PC-9 (cell line): ENCODE results near the gene IFNAR1. TPM values are rescaled to one million over a fixed set of nuclear protein-coding genes. Genes with fewer than 3 reads are reported as not detected.
A peak's percentile ranks its signal among the peaks of the same experiment; 100 is the strongest.

ENCODE experiments used
- BruUV-seq: library from RNA; stranded (reverse); fragments of 400-500 nt; replicated peaks from 2 replicates; lab custom pipeline; 2021; lab: Mats Ljungman, UMichigan
- CTCF ChIA-PET: fragments of 300-600 bp; sonication (Branson Sonifier 250); formaldehyde crosslinking; loops from one replicate; lab custom pipeline; 2022; ENCODE audit warnings: antibody characterized with exemption; lab: Charles Lee
- POLR2A ChIA-PET: fragments of 300-600 bp; sonication (Branson Sonifier 250); formaldehyde crosslinking; loops from one replicate; lab custom pipeline; 2022; ENCODE audit warnings: antibody characterized with exemption; ENCODE audit not compliant: unreplicated experiment; lab: Charles Lee
- DNase-seq, 2 experiments: peaks; one replicate each; pipeline versions ENCODE4 v3.0.0 to v3.0.0-alpha.2; 2015 to 2022; ENCODE audit warnings: mixed read lengths in 1 of 2
- H2AFZ ChIP-seq: fragments of 200-600 bp; sonication (generic); 2 replicates; pipeline ENCODE4 v1.8.1; 2017; ENCODE audit warnings: antibody characterized with exemption
- H3F3A ChIP-seq: fragments of 200-600 bp; sonication (generic); 2 replicates; pipeline ENCODE4 v1.8.1; 2017; ENCODE audit warnings: antibody characterized with exemption, mild to moderate bottlenecking, low read depth; ENCODE audit not compliant: insufficient read depth
- H3K27ac ChIP-seq: fragments of 200-600 bp; sonication (generic); 2 replicates; pipeline ENCODE4 v1.6.1; 2016; ENCODE audit warnings: mixed run types
- H3K27me3 ChIP-seq: fragments of 200-600 bp; sonication (generic); 2 replicates; pipeline ENCODE4 v1.6.1; 2016; ENCODE audit warnings: low read depth, mixed run types; ENCODE audit not compliant: insufficient read depth
- H3K36me3 ChIP-seq: fragments of 200-600 bp; sonication (generic); 2 replicates; pipeline ENCODE4 v1.6.1; 2016; ENCODE audit warnings: low read depth, mixed run types
- H3K4me1 ChIP-seq: fragments of 200-600 bp; sonication (generic); replicated peaks from 2 replicates; pipeline ENCODE4 v1.6.1; 2016; ENCODE audit warnings: mixed run types; ENCODE audit not compliant: insufficient read depth
- H3K4me2 ChIP-seq: fragments of 200-600 bp; sonication (generic); 2 replicates; pipeline ENCODE4 v1.6.1; 2017; ENCODE audit warnings: mixed run types
- H3K4me3 ChIP-seq: fragments of 200-600 bp; sonication (generic); 2 replicates; pipeline ENCODE4 v1.6.1; 2016; ENCODE audit warnings: mixed run types
- H3K79me2 ChIP-seq: fragments of 200-600 bp; sonication (generic); 2 replicates; pipeline ENCODE4 v1.6.1; 2017; ENCODE audit warnings: low read depth, mixed run types
- H3K9me2 ChIP-seq: fragments of 200-600 bp; sonication (generic); 2 replicates; pipeline ENCODE4 v1.8.1; 2017; ENCODE audit warnings: mild to moderate bottlenecking; ENCODE audit not compliant: insufficient read depth
- H3K9me3 ChIP-seq: fragments of 200-600 bp; sonication (generic); 2 replicates; pipeline ENCODE4 v1.8.1; 2016; ENCODE audit warnings: low read depth; ENCODE audit not compliant: insufficient read depth
- H4K20me1 ChIP-seq: fragments of 200-600 bp; sonication (generic); 2 replicates; pipeline ENCODE4 v1.8.1; 2017; ENCODE audit not compliant: insufficient read depth
- CTCF ChIP-seq: fragments of 200-600 bp; sonication (generic); conservative IDR thresholded peaks from 2 replicates; pipeline ENCODE4 v1.6.1; 2017; ENCODE audit warnings: mixed run types, antibody characterized with exemption, mild to moderate bottlenecking, moderate library complexity
- EZH2 ChIP-seq: fragments of 200-600 bp; sonication (generic); IDR thresholded peaks from 2 replicates; pipeline ENCODE4 v1.8.0; 2017; ENCODE audit warnings: antibody characterized with exemption, low read depth
- intact Hi-C: fragments of 100-400 bp; cut with micrococcal nuclease; formaldehyde crosslinking; loops from one replicate; pipeline ENCODE4 v1.10.0; 2022; ENCODE audit not compliant: unreplicated experiment
- total RNA-seq: library from RNA; stranded (reverse); gene quantifications from 2 replicates; pipeline ENCODE4 v1.2.3, GENCODE V29; 2021

Gene IFNAR1
- total RNA-seq, 1 experiment from 2014 or later, result 25.5 TPM

- H3K27ac ChIP-seq, result no peak overlapping the region
- no peaks in the 10 kb centered on the region for H3K36me3 ChIP-seq
- H3K9me3 ChIP-seq, result no peaks in the 10 kb centered on the region
- H3K9me2 ChIP-seq, result no peaks in the 10 kb centered on the region
- TF ChIP-seq EZH2 (no peak), CTCF (no peak)
- POLR2A ChIA-PET, result no interaction called here
- H3K4me3 ChIP-seq, result no peak overlapping the region
- H3K4me1 ChIP-seq, result no peaks in the 10 kb centered on the region
- no peaks in the 10 kb centered on the region for H3K27me3 ChIP-seq
- no peaks in the 10 kb centered on the region for H4K20me1 ChIP-seq
- no peaks in the 10 kb centered on the region for H3K79me2 ChIP-seq
- no TSS peak for BruUV-seq
- intact Hi-C loops, result no loop called here
- H3F3A ChIP-seq, result no peaks in the 10 kb centered on the region
- no peak for DNase-seq
- H3K4me2 ChIP-seq, result no peak overlapping the region
- H2AFZ ChIP-seq, result no peak overlapping the region
- CTCF ChIA-PET, result no interaction called here
These were observed 10.7 kb upstream of the IFNAR1 start for GRCh38 chr21:33314111-33314510.

GRCh38 chr21:33315946-33316710 is 8.6 kb upstream of the IFNAR1 start:
- Histone ChIP-seq H4K20me1 (no peaks in the 10 kb centered on the region), H3K27me3 (no peaks in the 10 kb centered on the region), H3K4me3 (no peak overlapping the region), H3K9me3 (no peaks in the 10 kb centered on the region), H3K4me2 (no peak overlapping the region), H3K4me1 (no peaks in the 10 kb centered on the region), H3K27ac (no peak overlapping the region), H3K79me2 (no peaks in the 10 kb centered on the region), H3K9me2 (no peaks in the 10 kb centered on the region), H3F3A (no peaks in the 10 kb centered on the region), H3K36me3 (no peaks in the 10 kb centered on the region), H2AFZ (no peak overlapping the region)
- POLR2A ChIA-PET, result no interaction called here
- CTCF ChIA-PET, result interaction anchor here (0.6 kb wide), 1 partner anchor 13 kb away, joined by 3 read pairs; no protein-coding TSS in a partner anchor
- no TSS peak for BruUV-seq
- intact Hi-C loops, result no loop called here
- TF ChIP-seq EZH2 (no peak), CTCF (no peak)
- DNase-seq, result peak in 1 of 2 experiments; percentile 28

- H3K4me1 ChIP-seq, result no peaks in the 10 kb centered on the region
- TF ChIP-seq EZH2 (no peak), CTCF (no peak)
- no peaks in the 10 kb centered on the region for H3K79me2 ChIP-seq
- no TSS peak for BruUV-seq
- H3K4me2 ChIP-seq, result no peak overlapping the region
- H3K27ac ChIP-seq, result no peak overlapping the region
- H3F3A ChIP-seq, result no peaks in the 10 kb centered on the region
- no peaks in the 10 kb centered on the region for H3K9me2 ChIP-seq
- POLR2A ChIA-PET, result no interaction called here
- no peak for DNase-seq
- no peaks in the 10 kb centered on the region for H4K20me1 ChIP-seq
- H3K36me3 ChIP-seq, result no peaks in the 10 kb centered on the region
- intact Hi-C loops, result no loop called here
- no peak overlapping the region for H3K4me3 ChIP-seq
- CTCF ChIA-PET, result no interaction called here
- no peaks in the 10 kb centered on the region for H3K9me3 ChIP-seq
- H3K27me3 ChIP-seq, result no peaks in the 10 kb centered on the region
- H2AFZ ChIP-seq, result no peak overlapping the region
These were observed 7.6 kb upstream of the IFNAR1 start for GRCh38 chr21:33317145-33317544.
